Neuron (in vitro differentiated cells): ENCODE measurements around the gene SYNDIG1.

Source experiments
- H2AFZ ChIP-seq: one replicate; pipeline ENCODE4 v1.6.1; 2013; ENCODE audit warnings: low read depth, mild to moderate bottlenecking, inconsistent platforms, low read length, moderate library complexity
- H3K27me3 ChIP-seq: one replicate; pipeline ENCODE4 v1.6.1; 2013; ENCODE audit warnings: low read length; ENCODE audit not compliant: insufficient read depth
- H3K36me3 ChIP-seq: one replicate; pipeline ENCODE4 v1.6.1; 2013; ENCODE audit warnings: low read length; ENCODE audit not compliant: insufficient read depth
- H3K4me1 ChIP-seq: one replicate; pipeline ENCODE4 v1.6.1; 2013; ENCODE audit warnings: low read length; ENCODE audit not compliant: insufficient read depth
- H3K4me3 ChIP-seq: 2 replicates; pipeline ENCODE4 v1.5.1; 2013; ENCODE audit warnings: mild to moderate bottlenecking, low read length, moderate library complexity
- H3K9me3 ChIP-seq: one replicate; pipeline ENCODE4 v1.6.1; 2013; ENCODE audit warnings: low read length

SYNDIG1 gene

DNA sequence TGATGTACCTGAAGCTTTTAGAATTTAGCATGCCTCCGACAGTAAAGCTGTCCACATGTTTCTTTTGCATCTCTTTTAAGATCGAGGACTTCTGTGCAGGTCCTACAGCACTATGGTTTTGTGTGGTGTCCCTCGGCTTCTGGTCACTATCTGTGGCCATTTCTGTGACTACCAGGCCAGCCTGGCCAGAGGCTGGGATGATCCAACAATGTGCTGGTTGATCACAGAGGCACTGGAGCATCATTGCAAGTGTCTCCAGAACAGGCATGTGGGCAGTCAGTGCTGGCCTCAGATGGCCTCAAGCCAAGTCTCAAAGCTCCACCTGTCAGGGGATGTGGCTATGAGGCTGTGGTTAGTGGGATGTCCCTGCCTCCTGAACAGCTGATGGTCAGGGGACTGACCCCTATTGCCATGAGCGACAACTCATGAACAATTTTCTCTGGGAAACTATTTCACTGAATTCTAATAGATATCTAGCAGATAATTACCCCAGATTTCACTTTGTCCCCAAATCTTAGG lies 136.6 kb downstream of the SYNDIG1 start:
- Histone ChIP-seq H3K36me3 (no peaks in the 10 kb centered on the region), H2AFZ (no peak overlapping the region), H3K4me1 (peaks cover 9% of the 10 kb centered on the region)

GRCh38 chr20:24607402-24607801 lies 138.0 kb downstream of the SYNDIG1 start:
- peaks cover 9% of the 10 kb centered on the region for H3K4me1 ChIP-seq
- H3K36me3 ChIP-seq, result no peaks in the 10 kb centered on the region
- H3K4me3 ChIP-seq, result no peak overlapping the region
- no peaks in the 10 kb centered on the region for H3K27me3 ChIP-seq
- H3K9me3 ChIP-seq, result no peaks in the 10 kb centered on the region
- H2AFZ ChIP-seq, result no peak overlapping the region

More for the DNA sequence above, 136.6 kb downstream of the SYNDIG1 start:
- H3K4me3 ChIP-seq, result no peak overlapping the region
- H3K9me3 ChIP-seq, result no peaks in the 10 kb centered on the region
- H3K27me3 ChIP-seq, result no peaks in the 10 kb centered on the region

GRCh38 chr20:24608926-24609667 lies 139.7 kb downstream of the SYNDIG1 start:
- peaks cover 9% of the 10 kb centered on the region for H3K4me1 ChIP-seq
- no peak overlapping the region for H3K4me3 ChIP-seq
- H3K27me3 ChIP-seq, result no peaks in the 10 kb centered on the region
- no peak overlapping the region for H2AFZ ChIP-seq
- H3K36me3 ChIP-seq, result no peaks in the 10 kb centered on the region
- no peaks in the 10 kb centered on the region for H3K9me3 ChIP-seq

GRCh38 chr20:24609757-24610156 lies 140.3 kb downstream of the SYNDIG1 start:
- Histone ChIP-seq H3K36me3 (no peaks in the 10 kb centered on the region), H3K9me3 (no peaks in the 10 kb centered on the region), H2AFZ (no peak overlapping the region), H3K27me3 (no peaks in the 10 kb centered on the region), H3K4me1 (peaks cover 9% of the 10 kb centered on the region), H3K4me3 (no peak overlapping the region)

GRCh38 chr20:24610341-24611115 lies 141.1 kb downstream of the SYNDIG1 start:
- H2AFZ ChIP-seq, result no peak overlapping the region

DNA sequence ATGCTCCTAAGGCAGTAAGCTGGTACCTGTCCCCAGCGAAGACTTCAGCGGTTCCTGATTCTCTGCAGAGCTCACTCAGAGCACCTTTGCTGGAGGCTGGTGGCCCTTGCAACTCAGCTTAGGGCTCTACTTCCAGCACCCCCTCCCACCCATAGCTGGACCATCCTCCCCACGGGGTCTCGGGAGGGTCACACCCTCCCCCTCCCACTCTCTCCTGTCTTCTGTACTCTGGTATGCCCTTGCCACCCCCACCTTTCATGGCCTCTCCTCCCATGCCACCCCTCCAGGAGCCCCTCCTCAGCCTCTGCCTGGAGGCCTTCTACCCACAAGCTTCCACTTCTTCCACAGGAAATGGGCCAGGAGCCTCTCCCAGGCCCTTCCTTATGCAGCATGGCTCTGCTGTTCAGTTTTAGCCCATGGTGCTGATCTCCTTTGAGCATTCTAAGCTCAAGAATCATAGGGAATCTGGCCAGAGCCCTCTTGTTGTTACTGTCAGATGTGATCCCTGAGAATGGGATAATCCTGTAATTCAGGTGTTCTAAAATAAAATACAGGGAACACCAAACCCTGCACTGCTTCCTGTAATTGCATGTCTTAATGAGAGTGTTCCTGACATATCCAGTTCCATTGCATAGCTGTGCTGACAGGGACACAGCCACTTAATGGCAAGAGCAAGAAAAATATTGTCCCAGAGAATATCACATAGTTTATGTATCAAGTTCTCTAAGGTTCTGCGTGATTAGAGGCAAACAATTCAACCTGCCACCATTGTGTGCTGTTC lies 142.1 kb downstream of the SYNDIG1 start:
- Histone ChIP-seq H3K36me3 (no peaks in the 10 kb centered on the region), H2AFZ (no peak overlapping the region), H3K4me3 (no peak overlapping the region)

More at GRCh38 chr20:24610341-24611115, 141.1 kb downstream of the SYNDIG1 start:
- H3K27me3 ChIP-seq, result peaks cover 4% of the 10 kb centered on the region
- H3K4me1 ChIP-seq, result peaks cover 9% of the 10 kb centered on the region
- H3K9me3 ChIP-seq, result no peaks in the 10 kb centered on the region
- no peaks in the 10 kb centered on the region for H3K36me3 ChIP-seq
- no peak overlapping the region for H3K4me3 ChIP-seq

GRCh38 chr20:24612799-24613775 lies 143.7 kb downstream of the SYNDIG1 start:
- Histone ChIP-seq H2AFZ (no peak overlapping the region), H3K4me1 (peaks cover 9% of the 10 kb centered on the region), H3K27me3 (peaks cover 9% of the 10 kb centered on the region), H3K4me3 (no peak overlapping the region), H3K36me3 (no peaks in the 10 kb centered on the region), H3K9me3 (no peaks in the 10 kb centered on the region)

More for the DNA sequence above, 142.1 kb downstream of the SYNDIG1 start:
- H3K9me3 ChIP-seq, result no peaks in the 10 kb centered on the region
- H3K4me1 ChIP-seq, result peaks cover 9% of the 10 kb centered on the region
- peaks cover 4% of the 10 kb centered on the region for H3K27me3 ChIP-seq

DNA sequence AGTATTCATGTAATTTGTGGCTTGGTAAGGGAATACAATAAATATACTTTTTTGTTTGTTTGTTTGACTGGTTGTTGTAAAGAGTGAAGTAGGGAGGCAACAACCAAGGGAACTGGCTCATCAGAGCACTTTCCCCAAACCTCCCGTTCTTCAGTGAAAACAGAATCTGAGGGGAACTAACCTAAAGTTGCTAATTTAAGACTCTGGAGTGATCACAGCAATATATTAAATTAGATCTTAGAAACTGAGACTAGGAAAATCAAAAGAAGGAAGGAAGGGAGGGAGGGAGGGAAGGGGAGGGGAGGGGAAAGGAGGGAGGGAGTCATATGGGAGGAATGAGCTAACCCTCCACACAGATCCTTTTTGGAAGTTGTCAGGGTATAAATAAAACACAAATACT lies 144.9 kb downstream of the SYNDIG1 start:
- H2AFZ ChIP-seq, result no peak overlapping the region
- H3K27me3 ChIP-seq, result peaks cover 9% of the 10 kb centered on the region
- no peak overlapping the region for H3K4me3 ChIP-seq
- H3K36me3 ChIP-seq, result no peaks in the 10 kb centered on the region
- H3K9me3 ChIP-seq, result no peaks in the 10 kb centered on the region
- H3K4me1 ChIP-seq, result peaks cover 9% of the 10 kb centered on the region

- Histone ChIP-seq H3K36me3 (no peaks in the 10 kb centered on the region), H2AFZ (no peak overlapping the region), H3K4me3 (no peak overlapping the region), H3K9me3 (no peaks in the 10 kb centered on the region), H3K4me1 (peaks cover 6% of the 10 kb centered on the region), H3K27me3 (peaks cover 9% of the 10 kb centered on the region)
These were observed 145.9 kb downstream of the SYNDIG1 start for GRCh38 chr20:24615353-24615752.

- Histone ChIP-seq H3K36me3 (no peaks in the 10 kb centered on the region), H3K4me3 (no peak overlapping the region), H2AFZ (no peak overlapping the region), H3K27me3 (peaks cover 9% of the 10 kb centered on the region), H3K9me3 (no peaks in the 10 kb centered on the region), H3K4me1 (no peaks in the 10 kb centered on the region)
These were observed 147.0 kb downstream of the SYNDIG1 start for GRCh38 chr20:24616258-24617079.

GRCh38 chr20:24617080-24617432 lies 147.6 kb downstream of the SYNDIG1 start:
- Histone ChIP-seq H3K4me1 (no peaks in the 10 kb centered on the region), H3K9me3 (no peaks in the 10 kb centered on the region), H3K27me3 (peaks cover 9% of the 10 kb centered on the region), H2AFZ (no peak overlapping the region), H3K36me3 (no peaks in the 10 kb centered on the region), H3K4me3 (no peak overlapping the region)
